IMR-90 (cell line): ENCODE measurements around the gene TBC1D24.

Source experiments
- BHLHE40 ChIP-seq: fragments of 150-350 bp; IDR thresholded peaks from 2 replicates; pipeline ENCODE4 v1.6.1; 2016; ENCODE audit warnings: mild to moderate bottlenecking, low read depth, low read length
- CEBPB ChIP-seq: IDR thresholded peaks from 2 replicates; pipeline ENCODE4 v1.6.1; 2012; ENCODE audit warnings: low read depth, low read length, improper control_type of control experiment
- CTCF ChIP-seq: conservative IDR thresholded peaks from 2 replicates; pipeline ENCODE4 v1.5.1; 2012; ENCODE audit warnings: mild to moderate bottlenecking, low read depth, low read length, improper control_type of control experiment
- MAFK ChIP-seq: IDR thresholded peaks from 2 replicates; pipeline ENCODE4 v1.6.1; 2012; ENCODE audit warnings: low read depth, low read length, improper control_type of control experiment
- MXI1 ChIP-seq: IDR thresholded peaks from 2 replicates; pipeline ENCODE4 v1.6.1; 2012; ENCODE audit warnings: low read depth, mild to moderate bottlenecking, low read length, moderate library complexity, borderline replicate concordance
- NFE2L2 ChIP-seq: fragments of 150-350 bp; IDR thresholded peaks from 2 replicates; pipeline ENCODE4 v1.6.1; 2016; ENCODE audit warnings: low read depth, mild to moderate bottlenecking, low read length
- POLR2A ChIP-seq: IDR thresholded peaks from 2 replicates; pipeline ENCODE4 v1.6.1; 2012; ENCODE audit warnings: mild to moderate bottlenecking, low read depth, low read length
- RAD21 ChIP-seq: IDR thresholded peaks from 2 replicates; pipeline ENCODE4 v1.6.1; 2012; ENCODE audit warnings: low read length, improper control_type of control experiment
- SMC3 ChIP-seq: fragments of 150-350 bp; IDR thresholded peaks from 2 replicates; pipeline ENCODE4 v1.6.1; 2016; ENCODE audit warnings: low read depth, mild to moderate bottlenecking, antibody characterized with exemption, low read length, moderate library complexity
- USF2 ChIP-seq: fragments of 150-350 bp; IDR thresholded peaks from 2 replicates; pipeline ENCODE4 v1.6.1; 2017; ENCODE audit warnings: mild to moderate bottlenecking, antibody characterized with exemption, low read length, low read depth

- TF ChIP-seq SMC3: no peak
- no peak for TF ChIP-seq CTCF
- no peak for TF ChIP-seq CEBPB
- TF ChIP-seq RAD21: no peak
- TF ChIP-seq POLR2A: no peak
- TF ChIP-seq NFE2L2: no peak
- TF ChIP-seq MXI1: no peak
- TF ChIP-seq USF2: no peak
- TF ChIP-seq MAFK: no peak
- no peak for TF ChIP-seq BHLHE40
Measured at GRCh38 chr16:2471016-2471652, 3.8 kb upstream of the TBC1D24 start, which contains the start of gene NTN3.
